Measurements from ENCODE around the gene SETD2.
A peak's percentile ranks its signal among the peaks of the same experiment; 100 is the strongest.
"Not testable (repeated sequence)": the region's sequence is repeated elsewhere in the genome, so short reads cannot be mapped to it uniquely, and the experiment has no call there.

SETD2 gene

DNA sequence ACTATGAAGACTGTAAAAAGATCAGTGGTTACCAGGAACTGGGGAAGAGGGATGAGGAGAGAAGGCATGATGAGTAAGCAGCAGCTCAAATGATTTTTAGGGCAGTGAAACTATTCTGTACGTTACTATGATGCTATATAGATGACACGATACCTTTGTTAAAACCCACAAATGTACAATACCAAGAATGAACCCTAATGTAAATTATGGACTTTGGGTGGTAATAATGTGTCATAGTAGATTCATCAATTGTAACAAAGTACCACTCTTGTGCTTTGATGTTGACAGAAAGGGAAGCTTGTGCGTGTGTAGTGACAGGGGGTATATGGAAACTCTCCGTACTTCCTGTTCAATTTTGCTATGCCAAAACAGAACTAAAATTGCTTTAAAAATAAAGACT, 132.9 kb downstream of the SETD2 start:
- DNase-seq: not testable (repeated sequence)

DNA sequence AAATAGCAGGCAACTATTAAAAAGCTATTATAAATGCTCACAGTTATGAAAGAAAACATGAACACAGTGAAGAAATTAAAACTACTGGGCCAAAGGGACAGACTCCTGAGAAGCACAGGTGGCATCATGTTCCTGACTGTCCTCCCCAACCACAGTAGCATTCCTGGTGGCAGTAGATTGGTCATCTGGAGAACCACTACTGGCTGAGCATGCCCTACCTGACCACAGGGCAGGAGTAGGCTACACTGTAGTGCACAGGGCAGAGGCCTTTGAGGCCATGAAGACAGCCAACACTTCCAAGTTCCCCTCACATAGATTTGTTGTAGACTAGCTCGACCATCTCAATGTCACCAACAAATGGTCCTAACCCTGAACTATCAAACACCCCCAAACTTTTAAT, 135.2 kb downstream of the SETD2 start:
- DNase-seq: no peak

DNA sequence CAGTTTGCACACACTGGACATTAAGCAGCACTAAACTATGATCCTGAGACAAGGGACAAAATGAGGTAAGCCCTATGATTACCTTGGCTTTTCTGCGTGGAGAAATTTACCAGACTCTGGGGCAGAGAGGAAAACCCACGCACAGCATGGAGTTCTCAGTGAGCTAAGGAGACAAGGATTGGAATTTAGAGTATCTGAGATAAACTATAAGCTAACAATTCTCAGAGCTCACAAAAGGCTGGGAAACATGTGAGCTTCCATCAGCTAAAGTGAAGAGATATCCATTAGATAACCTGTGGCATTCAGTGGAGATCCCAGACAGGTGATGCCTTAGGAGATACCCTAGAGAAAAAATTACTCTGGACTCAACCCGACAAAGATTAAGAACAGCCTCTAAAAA, 135.8 kb downstream of the SETD2 start:
- no peak for DNase-seq

DNA sequence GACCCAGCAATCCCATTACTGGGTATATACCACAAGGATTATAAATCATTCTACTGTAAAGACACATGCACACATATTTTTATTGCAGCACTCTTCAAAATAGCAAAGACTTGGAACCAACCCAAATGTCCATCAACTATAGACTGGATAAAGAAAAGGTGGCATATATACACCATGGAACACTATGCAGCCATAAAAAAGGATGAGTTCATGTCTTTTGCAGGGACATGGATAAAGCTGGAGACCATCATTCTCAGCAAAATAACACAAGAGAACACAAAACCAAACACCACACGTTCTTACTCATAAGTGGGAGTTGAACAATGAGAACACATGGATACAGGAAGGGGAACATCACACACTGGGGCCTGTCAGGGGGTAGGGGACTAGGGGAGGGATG, 137.5 kb downstream of the SETD2 start:
- DNase-seq: not testable (repeated sequence)

DNA sequence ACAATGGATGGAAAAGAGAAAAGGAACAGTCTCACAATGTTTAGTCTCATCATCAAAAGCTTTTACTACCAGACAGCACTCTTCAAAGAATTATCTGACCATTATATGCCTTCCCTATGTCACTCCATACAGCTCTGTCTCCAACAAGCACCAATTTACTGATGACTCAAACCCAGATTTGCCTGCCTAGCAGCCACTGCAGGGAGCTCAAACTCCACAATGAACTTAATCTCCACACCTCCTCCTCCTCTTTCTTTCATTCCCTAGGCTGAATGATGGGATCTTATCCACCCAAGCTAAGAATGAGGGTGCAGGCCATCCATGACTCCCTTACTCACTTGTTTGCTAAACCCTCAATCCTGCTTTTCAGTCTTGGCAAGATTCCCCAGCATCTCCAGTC, 139.0 kb downstream of the SETD2 start:
- no peak for DNase-seq

DNA sequence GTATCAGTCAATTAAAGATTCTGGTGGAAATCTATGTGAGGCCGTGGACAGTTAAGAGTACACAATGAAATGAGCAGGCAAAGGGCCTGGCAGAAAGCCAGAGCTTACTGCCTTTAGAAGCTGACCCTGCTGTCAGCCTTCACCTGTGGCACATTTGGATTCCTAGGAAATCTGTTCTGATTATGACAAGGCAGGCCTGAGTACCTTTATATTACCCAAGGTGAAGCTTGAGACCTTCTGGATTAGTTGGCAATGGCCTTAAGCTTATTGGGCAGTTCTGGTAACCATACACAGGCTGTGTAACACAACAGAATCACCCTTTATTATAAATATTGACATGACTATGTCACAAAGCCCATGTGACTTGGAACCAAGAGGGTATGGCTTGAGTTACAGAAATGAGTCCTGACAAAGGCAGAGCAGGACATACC, 141.3 kb downstream of the SETD2 start:
- DNase-seq: no peak

DNA sequence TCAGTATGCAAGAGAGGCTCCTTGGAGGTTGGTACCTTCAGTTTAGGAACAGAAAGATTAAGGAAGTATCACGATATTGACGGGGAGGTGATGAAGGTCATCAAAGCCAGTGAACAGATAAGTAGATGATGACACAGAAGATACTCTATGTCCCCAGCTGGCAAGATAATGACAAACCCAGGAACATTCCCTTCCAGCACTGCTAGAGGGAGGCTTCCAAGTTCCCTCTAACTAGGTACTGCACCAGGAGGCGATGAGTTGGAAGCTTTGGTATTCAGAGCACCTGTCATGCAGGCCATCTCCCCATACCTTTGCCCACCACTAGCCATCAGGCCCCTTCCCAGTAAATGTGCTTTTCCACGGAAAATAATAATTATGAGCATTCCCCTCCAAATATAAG, 143.6 kb downstream of the SETD2 start:
- no peak for DNase-seq

DNA sequence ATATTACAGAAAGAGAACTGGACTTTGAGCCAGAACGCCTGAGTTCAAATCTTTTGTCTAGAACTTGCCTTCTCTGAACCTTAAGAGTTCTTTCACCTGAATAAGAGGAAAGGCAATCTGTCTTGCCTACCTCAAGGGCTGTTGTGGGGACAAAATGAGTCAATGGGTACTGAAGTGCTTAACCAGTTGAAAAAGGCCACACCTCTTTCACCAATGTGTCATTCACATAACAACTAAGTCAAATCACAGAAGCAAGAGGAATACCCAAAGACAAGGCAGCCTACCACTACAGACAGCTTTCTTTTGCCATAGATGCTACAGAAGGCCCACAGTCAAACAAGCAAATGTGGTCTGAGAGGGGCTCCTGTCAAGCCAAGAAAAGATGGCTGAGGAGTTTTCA, 144.7 kb downstream of the SETD2 start:
- DNase-seq: no peak

DNA sequence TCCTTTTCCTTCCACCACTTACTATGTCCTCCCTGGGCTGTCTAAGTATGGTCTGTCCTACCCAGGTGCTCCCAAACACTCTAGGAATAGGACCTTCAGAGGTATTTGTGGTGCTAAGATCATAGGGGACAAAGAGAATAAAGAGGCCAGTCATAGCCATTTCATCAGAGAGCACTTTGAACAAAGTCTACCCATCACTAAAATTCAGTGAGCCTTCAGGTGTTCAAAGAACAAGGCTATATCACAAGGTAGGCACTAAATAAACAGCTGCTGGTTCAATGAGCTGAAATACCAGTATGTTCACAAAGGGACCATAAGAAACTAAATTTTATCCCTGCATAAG, 145.7 kb downstream of the SETD2 start:
- no peak for DNase-seq

DNA sequence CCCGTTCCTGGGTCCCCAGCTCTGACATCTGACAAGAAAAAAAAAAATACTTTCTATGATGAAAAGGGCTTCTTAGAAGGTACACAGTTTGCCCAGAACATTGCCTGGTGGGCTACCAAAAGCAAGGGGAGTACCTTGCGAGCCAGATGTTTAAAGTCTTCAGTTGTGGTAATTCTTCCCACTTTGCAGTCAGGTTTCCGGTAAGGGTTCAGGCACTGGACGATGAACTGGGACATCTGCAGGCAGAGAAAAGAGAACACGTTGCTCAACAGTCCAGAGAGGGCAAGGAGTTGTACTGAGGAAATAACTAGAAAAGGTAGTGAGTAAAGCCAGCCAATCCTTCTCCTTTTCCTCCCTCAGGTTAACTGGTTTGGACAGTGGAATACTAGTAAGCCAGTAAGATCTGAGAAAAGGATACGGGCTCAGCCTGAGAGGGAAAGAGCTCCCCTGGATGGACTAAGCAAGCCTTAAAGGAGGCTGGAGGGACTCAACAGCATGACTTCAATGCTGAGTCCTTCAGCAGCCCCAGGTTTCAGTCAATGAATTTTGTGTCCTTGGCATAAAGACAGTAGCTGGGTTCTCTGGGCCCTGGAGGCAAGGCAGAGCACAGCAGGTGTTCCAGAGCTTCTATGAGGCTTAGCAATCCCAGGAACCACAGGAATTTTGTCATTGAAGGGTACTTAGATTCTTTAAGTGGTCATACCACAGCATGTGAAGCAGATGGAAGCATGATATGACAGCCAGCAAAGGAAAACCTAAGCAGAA, 146.2 kb downstream of the SETD2 start:
- no peak for DNase-seq

DNA sequence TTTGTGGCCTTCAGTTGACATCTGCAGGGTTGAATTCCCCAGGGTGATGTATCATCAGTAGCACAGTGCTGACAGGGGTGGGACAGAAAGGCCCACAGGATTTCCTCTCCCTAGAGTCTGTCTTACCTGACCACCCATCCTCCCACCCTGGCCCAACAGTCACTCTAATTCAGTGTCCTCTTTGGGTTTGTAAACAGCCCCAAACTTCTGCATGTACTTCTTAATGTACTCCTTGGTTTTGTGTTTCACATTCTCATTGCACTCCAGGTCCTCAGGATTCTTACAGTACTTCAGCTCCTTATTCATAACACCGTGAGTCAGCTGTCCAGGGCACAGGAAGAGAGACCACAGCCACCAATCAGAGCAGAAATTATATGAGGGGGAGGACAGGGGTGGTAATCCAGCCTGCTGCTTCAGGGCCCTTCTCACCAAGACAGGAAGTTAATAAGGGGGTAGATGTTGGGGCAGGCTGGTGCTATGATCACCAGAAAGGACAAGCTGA, 146.9 kb downstream of the SETD2 start:
- no peak for DNase-seq

DNA sequence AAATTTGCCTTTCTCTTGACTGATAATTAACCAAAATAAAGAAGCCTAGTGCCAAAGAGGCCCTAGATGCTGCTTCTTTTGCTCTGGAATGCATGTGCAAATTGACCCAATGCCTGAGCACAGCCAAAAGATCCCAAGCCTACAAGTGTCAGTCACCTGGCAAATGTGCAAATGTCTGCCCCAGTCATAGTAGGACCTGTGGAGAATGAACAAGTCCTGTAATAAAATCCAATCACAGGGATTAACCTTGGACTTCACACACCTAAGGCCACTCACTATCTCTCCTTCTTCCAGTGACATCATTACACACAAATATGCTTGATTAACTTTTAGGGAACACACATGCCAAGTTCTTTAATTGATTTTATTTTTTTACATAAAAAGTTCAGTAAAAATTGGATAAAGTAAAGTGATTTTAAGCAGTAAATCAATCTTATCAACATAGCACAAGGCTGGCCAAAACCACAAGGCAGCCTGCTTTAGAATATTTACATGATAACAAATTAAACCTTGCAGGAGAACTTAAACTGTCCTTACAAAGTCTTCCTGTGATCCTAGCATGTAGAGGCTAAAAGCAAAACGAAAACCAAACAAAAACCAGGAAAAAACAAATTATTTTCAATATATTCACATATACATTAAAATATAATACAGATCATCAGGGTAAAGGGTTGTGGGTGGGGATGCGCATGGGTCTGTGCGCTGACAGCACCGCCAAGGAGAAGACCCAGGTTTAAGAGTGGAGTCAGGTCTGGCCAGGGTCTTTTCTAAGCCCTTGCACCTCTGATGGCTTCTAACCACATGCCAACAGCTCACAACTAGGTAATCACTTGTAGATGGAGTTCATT, 147.6 kb downstream of the SETD2 start:
- DNase-seq: no peak

DNA sequence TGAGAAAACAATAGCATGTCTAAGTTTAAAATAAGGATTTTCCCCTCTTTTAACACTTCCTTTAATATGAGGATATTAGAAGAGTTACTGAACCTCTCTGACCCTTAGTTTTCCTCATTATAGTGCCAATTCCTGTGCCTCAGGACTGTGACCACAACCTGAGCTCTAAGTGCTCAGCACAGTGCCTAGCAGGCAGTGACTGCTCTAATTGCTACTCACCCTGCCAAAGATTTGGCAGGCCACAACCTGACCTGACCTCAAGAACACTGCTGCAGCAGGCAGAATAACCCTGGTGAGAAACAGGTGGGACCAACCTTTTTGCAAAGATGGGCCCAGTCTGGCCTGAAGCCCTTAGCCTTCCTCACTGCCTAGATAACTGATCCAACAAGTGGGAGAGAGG, 148.8 kb downstream of the SETD2 start:
- no peak for DNase-seq

DNA sequence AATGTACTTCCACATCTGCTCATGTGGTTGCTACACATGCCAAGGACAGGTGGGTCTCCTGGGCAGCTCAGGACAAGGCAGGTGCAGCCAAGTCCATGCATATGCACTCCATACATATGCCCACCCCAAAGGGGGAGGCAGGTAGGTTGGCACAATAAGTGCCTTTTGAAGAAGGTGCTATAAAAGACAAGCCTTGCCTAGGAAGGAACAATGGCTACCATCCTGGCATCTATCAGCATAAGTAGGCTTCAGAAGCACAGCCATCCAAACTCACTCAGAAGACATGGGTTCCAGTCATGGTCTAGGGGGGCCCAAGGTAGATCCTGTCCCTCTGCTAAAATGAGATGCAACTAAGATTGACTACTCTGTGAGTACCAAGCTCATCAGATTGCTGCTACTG, 149.9 kb downstream of the SETD2 start:
- DNase-seq: no peak

DNA sequence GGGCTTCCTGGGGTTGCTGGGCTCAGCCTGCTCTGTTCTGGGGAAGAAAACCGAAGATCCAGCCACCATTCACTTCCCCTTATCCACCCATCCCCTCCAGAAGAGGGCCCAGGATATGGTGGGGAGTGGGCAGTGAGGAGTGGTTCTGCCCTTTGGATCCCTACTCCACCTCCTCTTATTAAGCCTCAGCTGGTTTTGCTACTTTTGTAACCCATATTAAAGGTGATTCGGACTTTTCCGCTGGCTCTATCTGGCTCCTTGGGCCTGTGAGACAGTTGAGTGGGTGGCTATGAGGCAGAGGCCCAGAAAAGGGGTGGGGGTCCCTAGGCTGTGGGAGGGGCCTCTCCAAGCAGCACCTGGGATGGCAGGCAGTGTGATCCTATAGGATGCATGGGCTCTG, 150.7 kb downstream of the SETD2 start:
- no peak for DNase-seq

DNA sequence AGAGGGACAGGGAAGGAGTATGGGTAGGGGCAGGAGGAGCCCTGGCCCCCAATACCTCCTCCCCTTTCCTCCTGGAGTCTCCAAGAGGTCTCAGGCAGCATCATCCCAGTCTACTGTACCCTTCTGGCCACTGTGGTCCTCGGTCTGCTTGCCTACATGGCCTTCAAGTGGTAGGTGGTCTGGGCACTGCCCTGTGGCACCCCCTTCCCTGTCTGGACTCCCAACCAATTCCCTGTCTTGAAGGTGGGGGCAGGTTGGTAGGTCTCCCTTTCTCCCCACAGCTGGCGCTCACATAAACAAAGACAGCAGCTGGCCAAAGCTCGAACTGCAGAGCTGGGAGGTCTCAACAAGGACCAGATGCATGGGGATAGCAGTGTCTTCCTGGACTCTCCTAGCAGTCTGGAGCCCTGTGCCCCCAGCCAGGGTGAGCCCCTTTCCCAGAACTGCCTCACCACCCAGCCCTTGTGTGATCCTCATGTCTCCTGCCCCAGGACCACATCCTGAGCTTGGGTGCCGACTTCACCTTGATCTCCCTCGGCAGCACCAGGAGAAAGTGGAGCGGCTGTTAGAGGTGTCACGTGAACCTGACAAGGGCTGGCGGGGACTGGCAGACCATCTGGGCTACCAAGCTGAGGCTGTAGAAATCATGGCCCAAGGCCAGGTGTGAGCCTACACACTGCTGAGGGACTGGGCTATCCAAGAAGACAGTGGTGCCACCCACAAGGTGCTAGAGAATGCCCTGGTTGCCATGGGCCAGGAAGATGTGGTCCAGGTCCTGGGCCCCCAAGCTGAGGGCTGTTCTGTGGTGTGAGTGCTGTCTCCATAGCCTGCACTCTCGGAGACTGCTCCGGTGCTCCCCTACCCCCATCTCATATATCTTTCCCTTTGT, 151.3 kb downstream of the SETD2 start:
- no peak for DNase-seq

DNA sequence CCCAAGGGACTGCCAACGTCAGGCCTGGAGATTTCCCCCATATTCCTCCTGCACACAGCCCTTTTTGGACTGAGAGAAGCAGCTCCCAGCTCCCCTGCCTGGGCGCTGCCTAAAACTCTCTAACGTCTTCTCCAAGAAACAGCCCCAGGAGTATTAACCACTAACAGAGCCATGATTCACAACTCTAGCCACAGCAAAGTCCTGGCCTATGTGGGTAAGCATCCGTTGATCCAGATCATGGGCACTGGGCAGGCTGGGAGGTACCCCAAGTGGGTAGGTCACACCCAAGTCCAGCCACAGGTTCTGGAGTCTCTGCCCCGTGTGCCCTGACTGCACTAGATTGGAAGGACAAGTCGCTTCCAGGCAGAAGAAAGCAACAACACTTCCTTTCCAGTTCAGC, 152.5 kb downstream of the SETD2 start:
- peak; percentile 37 for DNase-seq

DNA sequence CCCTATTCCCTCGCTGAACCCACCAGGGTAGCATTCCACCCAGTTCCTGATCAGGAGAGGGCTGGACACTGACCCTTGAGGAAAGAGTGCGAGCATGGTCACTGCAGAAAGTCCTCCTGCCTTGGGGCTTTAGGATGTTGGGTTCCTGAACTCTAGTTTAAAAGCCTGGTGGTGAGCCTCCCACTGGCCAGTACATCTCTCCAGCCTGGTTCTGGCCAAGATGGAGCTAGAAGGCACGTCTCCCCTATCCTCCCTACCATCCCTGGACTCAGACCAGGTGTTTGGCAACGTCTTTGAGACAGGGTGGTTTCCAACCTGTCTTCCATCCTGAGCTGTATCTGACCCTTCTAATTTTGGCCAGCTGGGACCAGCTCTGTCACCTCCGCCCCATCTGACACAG, 153.0 kb downstream of the SETD2 start:
- DNase-seq: no peak

DNA sequence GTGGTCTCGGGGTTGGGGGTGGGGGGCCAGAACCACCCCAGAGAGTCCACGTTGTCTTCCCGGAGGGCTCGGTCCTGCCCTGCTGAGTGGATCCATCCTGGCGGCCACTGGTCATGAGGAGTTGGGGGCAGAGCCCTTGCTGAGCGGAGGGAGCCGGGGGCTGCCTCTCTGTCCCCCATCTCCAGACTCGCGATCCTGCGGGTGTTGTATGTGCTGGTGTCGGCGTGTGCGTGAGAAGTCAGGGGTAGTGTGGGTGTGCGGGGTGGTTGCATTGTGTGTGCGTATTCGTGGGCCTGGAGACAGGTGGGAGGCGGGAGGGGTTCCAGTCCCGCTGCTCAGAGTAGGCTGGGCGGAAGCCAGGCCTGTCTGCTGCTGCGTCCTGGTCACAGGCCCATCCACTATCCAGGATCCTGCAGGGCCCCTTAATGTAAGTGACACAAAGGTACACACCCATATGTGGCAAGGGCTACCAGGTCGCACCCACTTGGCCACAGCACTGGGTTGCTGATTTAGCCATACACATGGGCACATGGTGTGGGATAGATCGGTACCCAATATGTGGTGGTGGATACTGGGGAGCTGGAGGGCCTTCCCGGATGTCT, 153.7 kb downstream of the SETD2 start:
- peak; percentile 32 for DNase-seq

DNA sequence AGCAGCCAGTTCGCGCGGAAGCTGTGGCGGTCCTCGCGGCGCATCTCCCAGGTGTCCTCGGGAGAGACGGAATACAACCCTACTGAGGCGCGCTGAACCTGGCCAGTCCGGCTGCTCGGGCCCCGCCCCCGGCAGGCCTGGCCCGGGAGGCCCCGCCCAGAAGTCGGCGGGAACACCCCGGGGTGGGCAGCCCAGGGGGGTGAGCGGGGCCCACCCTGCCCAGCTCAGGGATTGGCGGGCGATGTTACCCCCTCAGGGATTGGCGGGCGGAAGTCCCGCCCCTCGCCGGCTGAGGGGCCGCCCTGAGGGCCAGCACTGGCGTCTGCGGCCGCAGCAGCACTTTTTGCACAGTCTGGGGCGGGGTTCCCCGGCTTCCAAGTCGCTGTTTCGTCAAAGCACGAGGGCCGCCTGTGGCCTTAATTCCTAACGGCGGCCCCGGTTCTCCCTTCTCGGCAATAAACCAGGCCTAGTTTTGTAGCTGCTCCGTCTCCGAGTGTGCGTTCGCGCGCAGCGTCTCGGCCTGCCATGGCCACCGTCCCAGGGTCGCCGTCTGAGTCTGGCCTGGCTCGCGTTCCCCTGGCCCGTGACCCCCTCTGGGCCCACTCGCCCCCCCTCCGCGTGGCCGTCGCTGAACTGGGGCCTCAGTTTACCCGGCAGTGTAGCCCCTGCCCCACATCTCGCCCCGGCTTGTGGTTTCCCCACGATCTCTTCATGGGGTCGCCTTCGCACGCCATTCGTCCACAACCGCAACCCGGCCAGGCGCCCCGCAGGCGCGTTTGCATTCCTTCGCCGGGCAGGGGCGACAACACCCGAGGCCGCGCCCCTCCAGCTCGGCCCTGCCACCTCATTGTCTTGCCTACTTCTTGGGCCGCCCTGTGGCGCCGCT, 154.4 kb downstream of the SETD2 start:
- DNase-seq: peak; percentile 95

DNA sequence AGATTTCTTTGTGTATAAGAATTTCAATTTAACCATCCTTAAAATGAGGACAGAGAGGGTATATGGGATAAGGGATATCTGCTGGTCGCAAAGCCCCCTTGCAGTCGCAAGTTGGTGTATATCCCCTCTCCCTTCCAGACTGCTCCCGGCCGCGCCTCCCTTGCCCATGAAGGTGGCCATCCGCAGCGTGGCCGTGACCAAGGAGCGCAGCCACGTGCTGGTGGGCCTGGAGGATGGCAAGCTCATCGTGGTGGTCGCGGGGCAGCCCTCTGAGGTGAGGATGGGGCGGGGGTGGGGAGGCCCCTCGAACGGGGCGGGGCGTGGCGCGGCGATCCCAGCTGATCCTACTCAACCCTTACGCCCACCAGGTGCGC, 155.1 kb downstream of the SETD2 start:
- no peak for DNase-seq

All from right forelimb (tissue), 1 donor.